B cell (primary cell): ENCODE measurements around the gene RPS4Y1. TPM values are rescaled to one million over a fixed set of nuclear protein-coding genes. Genes with fewer than 3 reads are reported as not detected.

Source experiments
- ATAC-seq: fragments of 200-7000 bp; cut with Tn5 transposase; one replicate; pipeline ENCODE4 v1.10.0; 2021; ENCODE audit warnings: low read depth, mild to moderate bottlenecking, moderate number of reproducible peaks, moderate library complexity
- CTCF ChIA-PET: fragments of 350-600 bp; sonication (Branson Sonifier 250); formaldehyde crosslinking; loops from one replicate; lab custom pipeline; 2021; ENCODE audit warnings: antibody characterized with exemption, inconsistent platforms; lab: Charles Lee
- POLR2A ChIA-PET: fragments of 350-600 bp; sonication (Branson Sonifier 250); formaldehyde crosslinking; loops from one replicate; lab custom pipeline; 2021; ENCODE audit warnings: antibody characterized with exemption; lab: Charles Lee
- DNase-seq: peaks from one replicate; pipeline ENCODE4 v3.0.0; 2013
- H2AFZ ChIP-seq: 2 replicates; pipeline ENCODE4 v1.6.1; 2012; ENCODE audit warnings: mild to moderate bottlenecking, low read depth, low read length; ENCODE audit not compliant: insufficient read depth, poor library complexity, severe bottlenecking
- H3K27ac ChIP-seq, 2 donors: 1 replicate in 1 of 2; 2 replicates in 1 of 2; pipeline ENCODE4 v1.5.1; 2012 to 2013; ENCODE audit warnings: low read length in 2 of 2, mild to moderate bottlenecking in 2 of 2, moderate library complexity in 1 of 2
- H3K27me3 ChIP-seq, 4 experiments: fragments of 200-600 bp in 1 of 4; sonication (generic) in 1 of 4; replicated peaks in 1 of 4; 1 replicate in 2 of 4; 2 replicates in 2 of 4; pipeline versions ENCODE4 v1.6.1 to v1.7.0; 2013 to 2016; ENCODE audit warnings: low read length in 3 of 4, mild to moderate bottlenecking in 2 of 4, mixed read lengths in 1 of 4, moderate library complexity in 1 of 4; ENCODE audit not compliant: insufficient read depth in 4 of 4, control insufficient read depth in 3 of 4; ENCODE audit errors: control extremely low read depth in 1 of 4
- H3K36me3 ChIP-seq, 2 experiments: replicated peaks in 1 of 2; 1 replicate in 1 of 2; 2 replicates in 1 of 2; pipeline versions ENCODE4 v1.6.1 to v1.7.1; 2013; ENCODE audit warnings: low read length in 1 of 2; ENCODE audit not compliant: insufficient read depth in 2 of 2, control insufficient read depth in 1 of 2; ENCODE audit errors: control extremely low read depth in 1 of 2, extremely low read depth in 1 of 2
- H3K4me1 ChIP-seq, 2 donors: fragments of 200-600 bp in 1 of 2; sonication (generic) in 1 of 2; 1 replicate in 1 of 2; 2 replicates in 1 of 2; pipeline versions ENCODE4 v1.5.1 to v1.6.1; 2013 to 2017; ENCODE audit warnings: low read length in 2 of 2; ENCODE audit not compliant: control insufficient read depth in 2 of 2, insufficient read depth in 2 of 2
- H3K4me2 ChIP-seq: replicated peaks from 2 replicates; pipeline ENCODE3; 2012; ENCODE audit warnings: mild to moderate bottlenecking, low read depth, low read length; ENCODE audit not compliant: poor library complexity, severe bottlenecking
- H3K4me3 ChIP-seq, 5 experiments: fragments of 200-600 bp in 1 of 5; sonication (generic) in 1 of 5; 1 replicate in 3 of 5; 2 replicates in 2 of 5; pipeline versions ENCODE4 v1.5.1 to v1.7.0; 2011 to 2016; ENCODE audit warnings: low read length in 4 of 5, mild to moderate bottlenecking in 4 of 5, low read depth in 2 of 5, control low read depth in 1 of 5, moderate library complexity in 1 of 5; ENCODE audit not compliant: insufficient read depth in 1 of 5; ENCODE audit errors: control extremely low read depth in 1 of 5, extremely low read depth in 1 of 5
- H3K79me2 ChIP-seq: fragments of 200-600 bp; sonication (generic); one replicate; pipeline ENCODE4 v1.6.0; 2016; ENCODE audit warnings: low read length; ENCODE audit not compliant: control insufficient read depth, insufficient read depth
- H3K9ac ChIP-seq: fragments of 200-600 bp; sonication (generic); 2 replicates; pipeline ENCODE4 v1.6.1; 2017; ENCODE audit warnings: mild to moderate bottlenecking, low read length, moderate library complexity
- H3K9me3 ChIP-seq, 3 donors: one replicate each; pipeline versions ENCODE4 v1.6.1 to v1.7.1; 2013; ENCODE audit warnings: low read length in 2 of 3; ENCODE audit not compliant: control insufficient read depth in 2 of 3, insufficient read depth in 1 of 3; ENCODE audit errors: control extremely low read depth in 1 of 3
- H4K20me1 ChIP-seq: 2 replicates; pipeline ENCODE4 v1.6.0; 2012; ENCODE audit warnings: mild to moderate bottlenecking, low read length; ENCODE audit not compliant: insufficient read depth, control insufficient read depth, poor library complexity, severe bottlenecking
- H3K27ac Mint-ChIP-seq: one replicate; pipeline ENCODE4 v1.8.0; 2021; ENCODE audit warnings: mixed read lengths
- H3K27me3 Mint-ChIP-seq: one replicate; pipeline ENCODE4 v1.8.0; 2021; ENCODE audit warnings: mixed read lengths
- H3K4me1 Mint-ChIP-seq: one replicate; pipeline ENCODE4 v1.8.0; 2021; ENCODE audit warnings: mixed read lengths
- H3K4me3 Mint-ChIP-seq: one replicate; pipeline ENCODE4 v1.8.0; 2021; ENCODE audit warnings: mixed read lengths
- H3K9me3 Mint-ChIP-seq: one replicate; pipeline ENCODE4 v1.8.0; 2022; ENCODE audit warnings: mixed read lengths; ENCODE audit not compliant: insufficient read depth
- CTCF ChIP-seq: fragments of 200-600 bp; IDR thresholded peaks from one replicate; pipeline ENCODE4 v1.8.0; 2022; ENCODE audit warnings: antibody characterized with exemption, mild to moderate bottlenecking
- EZH2 ChIP-seq: IDR thresholded peaks from 2 replicates; pipeline ENCODE4 v1.6.1; 2012; ENCODE audit warnings: borderline replicate concordance, low read depth, mild to moderate bottlenecking, moderate library complexity, low read length; ENCODE audit not compliant: insufficient read depth, poor library complexity, severe bottlenecking
- whole genome bisulfite sequencing: methylation state at CpG from one replicate; pipeline ENCODE4 v1.1.5; 2013; ENCODE audit warnings: missing lambda C conversion rate; ENCODE audit not compliant: insufficient coverage; 5-methylcytosine and 5-hydroxymethylcytosine counted together
- intact Hi-C: fragments of 100-400 bp; cut with micrococcal nuclease; formaldehyde crosslinking; loops from one replicate; pipeline ENCODE4 v1.10.0; 2022
- polyA plus RNA-seq: library from polyadenylated mRNA; depleted of rRNA; stranded (reverse); fragments of >200 nt; gene quantifications from 2 replicates; pipeline ENCODE4 v1.2.3, GENCODE V29; 2012
- total RNA-seq, 2 donors: library from RNA; stranded (reverse); fragments of 120-200 nt in 1 of 2; gene quantifications; 1 replicate in 1 of 2; 2 replicates in 1 of 2; pipeline versions ENCODE4 v1.2.3 to v1.2.4, GENCODE V29; 2013 to 2022

Gene RPS4Y1
- total and polyA plus RNA-seq, 2 donors (not counting 1 experiment from before 2014, with no cell fraction given), result 304 TPM; not detected in 1

GRCh38 chrY:2846791-2847190, 5.4 kb downstream of the RPS4Y1 start:
- H3K27me3 ChIP-seq, result no peaks in the 10 kb centered on the region
- no peak overlapping the region for H3K27ac Mint-ChIP-seq
- no peak overlapping the region for H3K4me3 ChIP-seq
- no peaks in the 10 kb centered on the region for H3K9me3 Mint-ChIP-seq
- H3K27ac ChIP-seq, result no peak overlapping the region
- no peaks in the 10 kb centered on the region for H3K27me3 Mint-ChIP-seq
- no peak overlapping the region for H3K9ac ChIP-seq
- no CpG with 5 or more reads among the region's 4 CpGs for WGBS
- peaks cover 43% of the 10 kb centered on the region for H3K4me1 Mint-ChIP-seq
- ATAC-seq (no peak), DNase-seq (no peak)
- H4K20me1 ChIP-seq, result no peaks in the 10 kb centered on the region
- peaks cover 0 to 73% of the 10 kb centered on the region in 2 experiments for H3K36me3 ChIP-seq
- POLR2A ChIA-PET, result no interaction called here
- no peaks in the 10 kb centered on the region for H3K9me3 ChIP-seq
- intact Hi-C loops, result no loop called here
- TF ChIP-seq EZH2, result no peak
- no peak for TF ChIP-seq CTCF
- no peaks in the 10 kb centered on the region for H3K79me2 ChIP-seq
- no peak overlapping the region for H3K4me2 ChIP-seq
- CTCF ChIA-PET, result no interaction called here
- H2AFZ ChIP-seq, result no peak overlapping the region
- H3K4me1 ChIP-seq, result peaks cover 0 to 15% of the 10 kb centered on the region in 2 donors
- H3K4me3 Mint-ChIP-seq, result no peak overlapping the region

- H3K9ac ChIP-seq, result no peak overlapping the region
- no peak overlapping the region for H3K27ac ChIP-seq
- Mint-ChIP-seq H3K27ac (no peak overlapping the region), H3K4me1 (peaks cover 33% of the 10 kb centered on the region), H3K9me3 (no peaks in the 10 kb centered on the region), H3K27me3 (no peaks in the 10 kb centered on the region), H3K4me3 (no peak overlapping the region)
- H3K4me2 ChIP-seq, result no peak overlapping the region
- H3K27me3 ChIP-seq, result no peaks in the 10 kb centered on the region
- no peak overlapping the region for H3K4me3 ChIP-seq
- DNase-seq (no peak), ATAC-seq (no peak)
- 93% methylated on average over 2 of the region's 2 CpGs for WGBS
- H3K36me3 ChIP-seq, result peaks cover 0 to 73% of the 10 kb centered on the region in 2 experiments
- no peaks in the 10 kb centered on the region for H3K79me2 ChIP-seq
- H2AFZ ChIP-seq, result no peak overlapping the region
- ChIA-PET POLR2A (no interaction called here), CTCF (no interaction called here)
- intact Hi-C loops, result no loop called here
- peaks cover 0 to under 1% of the 10 kb centered on the region in 2 donors for H3K4me1 ChIP-seq
- H4K20me1 ChIP-seq, result no peaks in the 10 kb centered on the region
- no peaks in the 10 kb centered on the region for H3K9me3 ChIP-seq
- TF ChIP-seq CTCF, result no peak
- no peak for TF ChIP-seq EZH2
Measured at GRCh38 chrY:2848384-2848783, 7.0 kb downstream of the RPS4Y1 start.
